HepG2 (cell line): ENCODE data around the gene RARA. TPM values are rescaled to one million over a fixed set of nuclear protein-coding genes. Genes with fewer than 3 reads are reported as not detected.

ENCODE experiments used
- AGO1 ChIP-seq: fragments of 200-400 bp; formaldehyde crosslinking; IDR thresholded peaks from 2 replicates; pipeline ENCODE4 v1.6.1; 2017; ENCODE audit warnings: mild to moderate bottlenecking, low read depth, low read length, moderate library complexity; ENCODE audit not compliant: poor library complexity, severe bottlenecking
- ARNT ChIP-seq: fragments of 450-650 bp; IDR thresholded peaks from 2 replicates; pipeline ENCODE4 v1.6.1; 2017
- BRCA1 ChIP-seq: sonication (generic); formaldehyde crosslinking; IDR thresholded peaks from 2 replicates; pipeline ENCODE4 v1.4.0; 2020; ENCODE audit warnings: missing genetic modification reagents
- EHMT2 ChIP-seq: fragments of 200-600 bp; sonication (generic); IDR thresholded peaks from 2 replicates; pipeline ENCODE4 v1.7.0; 2017; ENCODE audit warnings: antibody characterized with exemption, low read depth, low read length, borderline replicate concordance
- KIAA2018 ChIP-seq: sonication (generic); formaldehyde crosslinking; IDR thresholded peaks from 2 replicates; pipeline ENCODE4 v1.5.0; 2020; ENCODE audit warnings: mild to moderate bottlenecking, missing genetic modification reagents, borderline replicate concordance
- KLF16 ChIP-seq, 2 experiments: sonication (generic) in 1 of 2; formaldehyde crosslinking in 1 of 2; IDR thresholded peaks; 2 replicates each; pipeline versions ENCODE4 v1.6.1 to v1.8.0; 2016 to 2023; ENCODE audit warnings: missing genetic modification reagents in 2 of 2, missing compliant biosample characterization in 1 of 2
- MTERF4 ChIP-seq: sonication (generic); formaldehyde crosslinking; IDR thresholded peaks from 2 replicates; pipeline ENCODE4 v1.8.0; 2023; ENCODE audit warnings: mild to moderate bottlenecking, missing genetic modification reagents
- RCOR2 ChIP-seq: IDR thresholded peaks from 2 replicates; pipeline ENCODE4 v1.6.1; 2016; ENCODE audit warnings: missing biosample characterization, missing genetic modification reagents
- RFX1 ChIP-seq: fragments of 450-650 bp; IDR thresholded peaks from 2 replicates; pipeline ENCODE4 v1.6.1; 2017
- RXRA ChIP-seq: sonication (generic); formaldehyde crosslinking; IDR thresholded peaks from 2 replicates; pipeline ENCODE4 v1.5.1; 2020; ENCODE audit warnings: missing genetic modification reagents
- STAT5B ChIP-seq: sonication (generic); formaldehyde crosslinking; IDR thresholded peaks from 2 replicates; pipeline ENCODE4 v1.4.0; 2020; ENCODE audit warnings: missing genetic modification reagents
- TAF1 ChIP-seq: sonication (generic); formaldehyde crosslinking; IDR thresholded peaks from 2 replicates; pipeline ENCODE4 v1.4.0; 2020; ENCODE audit warnings: missing genetic modification reagents
- TOE1 ChIP-seq: sonication (generic); formaldehyde crosslinking; IDR thresholded peaks from 2 replicates; pipeline ENCODE4 v1.4.0; 2020; ENCODE audit warnings: mild to moderate bottlenecking, missing genetic modification reagents
- ZMYM3 ChIP-seq: sonication (generic); formaldehyde crosslinking; IDR thresholded peaks from 2 replicates; pipeline ENCODE4 v1.5.1; 2020; ENCODE audit warnings: mild to moderate bottlenecking, missing genetic modification reagents
- ZNF292 ChIP-seq: sonication (generic); formaldehyde crosslinking; IDR thresholded peaks from 2 replicates; pipeline ENCODE4 v1.8.1; 2022; ENCODE audit warnings: mild to moderate bottlenecking, low read depth, missing genetic modification reagents, borderline replicate concordance
- ZNF609 ChIP-seq: sonication (generic); formaldehyde crosslinking; IDR thresholded peaks from 2 replicates; pipeline ENCODE4 v1.4.0; 2020; ENCODE audit warnings: mild to moderate bottlenecking, missing genetic modification reagents, borderline replicate concordance
- ZNF7 ChIP-seq: IDR thresholded peaks from 2 replicates; pipeline ENCODE4 v1.6.1; 2016; ENCODE audit warnings: missing biosample characterization, missing genetic modification reagents
- polyA plus RNA-seq, 8 experiments: library from polyadenylated mRNA; depleted of rRNA in 3 of 8; stranded (reverse) in 7 of 8; unstranded in 1 of 8; fragments of >200 nt; fragmentation: Illumina TruSeq in 4 of 8; extraction: Trizol in 4 of 8; gene quantifications; 2 replicates each; pipeline versions ENCODE4 v1.2.1 to v1.2.3, GENCODE V29; 2011 to 2016; ENCODE audit warnings: low read depth in 4 of 8, missing spikeins in 1 of 8, mixed read lengths in 1 of 8; ENCODE audit not compliant: insufficient read depth in 1 of 8
- total RNA-seq, 5 experiments: library from RNA; depleted of rRNA; stranded (reverse); fragments of >200 nt; fragmentation: Illumina TruSeq; extraction: Trizol; gene quantifications; 2 replicates each; pipeline ENCODE4 v1.2.3, GENCODE V29; 2016; ENCODE audit warnings: low read depth in 1 of 5

RARA gene
- total and polyA plus RNA-seq, 2 of the 13 experiments (the other 11 are each of a cell fraction or from before 2014, with no cell fraction given): 6.4 to 8.6 TPM

GRCh38 chr17:40363111-40363827 is 54.3 kb downstream of the RARA start (continued):
- no peak for TF ChIP-seq KIAA2018
- no peak for TF ChIP-seq RXRA
- no peak for TF ChIP-seq MTERF4 (CRISPR knock-in tag)
- 0 out of 2 replicates have a peak, but pooled peaks have one; percentile 5 for TF ChIP-seq STAT5B (CRISPR knock-in tag)
- no peak for TF ChIP-seq ZMYM3 (CRISPR knock-in tag)
- no peak for TF ChIP-seq ZNF7 (CRISPR knock-in tag)
- TF ChIP-seq ZNF292 (CRISPR knock-in tag): no peak
- TF ChIP-seq EHMT2: no peak
- TF ChIP-seq ARNT: no peak
- peak; percentile 48 for TF ChIP-seq AGO1
- TF ChIP-seq TOE1 (CRISPR knock-in tag): no peak
- TF ChIP-seq KLF16 (CRISPR knock-in tag; IDR thresholded peaks at IDR 0.05): no peak
- 0 out of 2 replicates have a peak, but pooled peaks have one; percentile 12 for TF ChIP-seq ZNF609
- no peak for TF ChIP-seq TAF1 (CRISPR knock-in tag)
- no peak for TF ChIP-seq BRCA1 (CRISPR knock-in tag)
- no peak for TF ChIP-seq RFX1
- TF ChIP-seq RCOR2 (CRISPR knock-in tag): no peak
